ENCODE data around the gene MT4.

Gene MT4

DNA sequence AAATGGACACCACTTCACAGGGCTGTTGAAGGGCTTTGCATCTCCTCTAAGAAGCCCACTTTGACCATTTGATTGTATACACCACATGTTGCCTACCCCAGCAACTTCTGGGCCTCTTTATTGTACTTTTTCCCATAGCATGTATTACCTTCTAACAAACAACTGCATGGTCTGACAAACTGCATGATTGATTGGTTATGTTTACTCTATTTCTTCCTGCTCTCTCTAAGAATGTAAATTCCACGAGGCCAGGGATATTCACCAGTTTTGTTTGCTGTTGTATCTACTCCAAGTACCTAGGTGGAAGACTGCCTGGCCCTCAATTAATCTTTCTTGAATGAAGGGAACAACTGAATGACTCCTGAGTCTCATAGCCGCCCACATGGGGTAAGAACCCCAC is 22.8 kb upstream of the MT4 start:
- CTCF ChIA-PET = interaction anchor here (0.7 kb wide), 1 partner anchor 10 kb away, joined by 3 read pairs; no protein-coding TSS in a partner anchor
- no peak for DNase-seq (ENCODE audit: extremely low spot score)
- POLR2A ChIA-PET = no interaction called here
- no peak for TF ChIP-seq SP1 (IDR thresholded peaks at IDR 0.05)
- no peak for TF ChIP-seq PKNOX1 (IDR thresholded peaks at IDR 0.05)
- no peak for TF ChIP-seq TARDBP (IDR thresholded peaks at IDR 0.05)
- TF ChIP-seq HDGF (IDR thresholded peaks at IDR 0.05; ENCODE audit: borderline replicate concordance) = no peak
- no peak for TF ChIP-seq FOXM1 (IDR thresholded peaks at IDR 0.05; ENCODE audit: borderline replicate concordance)
- TF ChIP-seq ARNT (IDR thresholded peaks at IDR 0.05) = no peak
- no peak for TF ChIP-seq CTBP1 (IDR thresholded peaks at IDR 0.05; ENCODE audit: borderline replicate concordance)
- no peak for TF ChIP-seq ZNF384 (IDR thresholded peaks at IDR 0.05)
- no peak for TF ChIP-seq FOXK2 (IDR thresholded peaks at IDR 0.05)
- TF ChIP-seq LEF1 (IDR thresholded peaks at IDR 0.05; ENCODE audit: borderline replicate concordance) = no peak
- TF ChIP-seq ELF4 (IDR thresholded peaks at IDR 0.05) = no peak
- no peak for TF ChIP-seq BHLHE40 (IDR thresholded peaks at IDR 0.05; ENCODE audit: borderline replicate concordance)
- TF ChIP-seq FOXA1 (IDR thresholded peaks at IDR 0.05) = no peak
- TF ChIP-seq SUZ12 (IDR thresholded peaks at IDR 0.05) = no peak
- no peak for TF ChIP-seq NFRKB (IDR thresholded peaks at IDR 0.05)

DNA sequence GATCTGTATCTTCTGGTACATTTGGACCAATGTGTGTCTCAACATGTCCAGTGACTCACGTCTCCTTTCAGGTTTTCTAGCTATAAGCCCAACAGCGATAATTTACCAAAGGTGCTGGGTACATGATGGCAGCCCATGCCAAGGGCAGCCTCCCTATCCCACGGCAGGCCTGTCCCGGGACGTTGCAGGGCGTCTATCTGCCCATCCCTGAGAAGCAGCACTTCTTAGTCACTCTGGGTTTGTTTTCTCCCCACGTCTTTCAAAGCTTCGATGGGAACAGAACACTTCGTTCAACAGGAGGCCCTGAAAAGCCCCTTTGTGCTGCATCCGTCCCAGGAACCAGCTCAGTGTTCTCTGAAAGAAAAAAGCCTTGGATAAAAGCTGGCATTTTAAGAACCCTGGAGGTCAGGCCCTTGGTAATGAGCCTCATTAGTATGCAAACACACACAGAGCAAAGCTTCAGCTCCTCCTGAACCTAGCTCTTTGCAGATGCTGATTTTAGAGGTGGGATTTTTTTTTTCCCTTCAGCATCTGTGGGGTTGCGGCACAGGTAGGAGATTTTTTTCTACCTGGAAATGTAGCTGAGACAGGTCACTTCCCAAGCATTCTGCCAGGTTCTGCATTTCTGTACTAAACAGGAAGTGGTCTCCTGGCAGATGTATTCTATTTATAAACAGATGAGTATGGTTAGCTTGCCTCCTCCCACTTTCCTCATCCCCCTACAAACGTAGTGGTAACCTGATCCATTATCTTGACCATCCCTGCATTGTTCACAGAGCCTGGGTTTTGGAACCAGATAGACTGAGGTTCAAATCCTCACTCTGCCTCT is 17.5 kb upstream of the MT4 start:
- POLR2A ChIA-PET = interaction anchor here (0.6 kb wide), 1 partner anchor 96 kb away, joined by 3 read pairs; the partner anchor contains the start of genes NUDT21 and OGFOD1

DNA sequence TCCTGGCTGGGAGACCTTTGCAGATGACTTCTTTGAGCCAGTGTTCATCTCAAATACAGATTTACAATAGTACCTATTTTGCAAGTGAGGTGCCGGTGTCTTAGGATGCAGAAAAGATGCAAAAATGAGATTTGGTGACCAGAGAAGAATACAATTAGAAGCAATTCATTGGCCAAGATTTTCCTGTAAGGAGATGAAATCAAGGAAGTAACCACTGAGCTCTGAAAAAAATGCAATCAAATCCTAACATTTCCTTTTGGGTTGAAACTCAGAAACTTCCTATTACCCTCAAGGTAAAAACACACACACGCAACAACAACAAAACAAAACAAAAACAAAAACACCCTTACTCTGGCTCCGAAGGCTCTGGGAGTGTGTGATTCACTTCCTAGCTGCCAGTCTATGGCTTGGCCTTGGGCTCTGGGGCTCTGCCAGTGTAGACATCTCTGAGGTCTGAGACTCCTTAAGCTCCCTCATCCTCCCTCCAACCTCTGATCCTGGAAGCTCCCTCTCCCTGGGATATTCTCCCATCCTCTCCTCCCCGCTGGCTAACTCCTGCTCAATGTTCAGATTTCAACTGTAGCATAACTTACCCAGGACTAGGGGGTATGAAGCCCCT is 16.8 kb upstream of the MT4 start:
- ChIA-PET CTCF (no interaction called here), POLR2A (no interaction called here)
- no peak for TF ChIP-seq L3MBTL2 (conservative IDR thresholded peaks at IDR 0.05)
- no peak for TF ChIP-seq LEF1 (IDR thresholded peaks at IDR 0.05; ENCODE audit: borderline replicate concordance)
- no peak for DNase-seq (ENCODE audit: extremely low spot score)

More for the DNA sequence above, 17.5 kb upstream of the MT4 start:
- DNase-seq (ENCODE audit: extremely low spot score) = no peak
- CTCF ChIA-PET = no interaction called here
- no peak for TF ChIP-seq FOXA1 (IDR thresholded peaks at IDR 0.05)
- TF ChIP-seq SUZ12 (IDR thresholded peaks at IDR 0.05) = no peak
- TF ChIP-seq ZNF384 (IDR thresholded peaks at IDR 0.05) = no peak
- TF ChIP-seq L3MBTL2 (conservative IDR thresholded peaks at IDR 0.05) = no peak
- TF ChIP-seq BHLHE40 (IDR thresholded peaks at IDR 0.05; ENCODE audit: borderline replicate concordance) = no peak
- no peak for TF ChIP-seq HDGF (IDR thresholded peaks at IDR 0.05; ENCODE audit: borderline replicate concordance)
- no peak for TF ChIP-seq FOXM1 (IDR thresholded peaks at IDR 0.05; ENCODE audit: borderline replicate concordance)

DNA sequence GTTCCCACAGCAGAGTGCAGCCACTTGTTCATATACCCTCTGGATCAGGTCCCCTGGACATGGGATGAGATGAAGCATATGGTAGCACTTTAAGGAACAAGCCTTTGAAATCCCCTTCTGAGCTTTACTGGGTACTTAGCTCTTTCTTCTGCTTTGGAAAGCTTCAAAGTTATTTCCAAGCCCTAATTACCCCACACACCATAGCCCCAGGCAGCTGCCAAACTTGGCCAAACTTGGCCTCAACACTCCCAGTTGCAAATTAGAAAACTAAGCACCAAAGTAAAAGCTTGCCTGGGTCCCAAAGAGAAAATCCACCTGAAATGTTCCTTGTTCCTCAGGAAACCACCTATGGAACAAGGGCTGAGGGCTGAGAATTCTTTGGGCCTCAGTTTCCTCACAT is 15.7 kb upstream of the MT4 start:
- ChIA-PET CTCF (no interaction called here), POLR2A (no interaction called here)
- TF ChIP-seq PKNOX1 (IDR thresholded peaks at IDR 0.05) (no peak), ZNF384 (IDR thresholded peaks at IDR 0.05) (no peak), SUZ12 (IDR thresholded peaks at IDR 0.05) (no peak), BHLHE40 (IDR thresholded peaks at IDR 0.05; ENCODE audit: borderline replicate concordance) (no peak), TARDBP (IDR thresholded peaks at IDR 0.05) (no peak), L3MBTL2 (conservative IDR thresholded peaks at IDR 0.05) (no peak), CTBP1 (IDR thresholded peaks at IDR 0.05; ENCODE audit: borderline replicate concordance) (no peak), HDGF (IDR thresholded peaks at IDR 0.05; ENCODE audit: borderline replicate concordance) (no peak), FOXM1 (IDR thresholded peaks at IDR 0.05; ENCODE audit: borderline replicate concordance) (no peak), ELF4 (IDR thresholded peaks at IDR 0.05) (no peak), NFRKB (IDR thresholded peaks at IDR 0.05) (no peak)
- DNase-seq (ENCODE audit: extremely low spot score) = no peak

DNA sequence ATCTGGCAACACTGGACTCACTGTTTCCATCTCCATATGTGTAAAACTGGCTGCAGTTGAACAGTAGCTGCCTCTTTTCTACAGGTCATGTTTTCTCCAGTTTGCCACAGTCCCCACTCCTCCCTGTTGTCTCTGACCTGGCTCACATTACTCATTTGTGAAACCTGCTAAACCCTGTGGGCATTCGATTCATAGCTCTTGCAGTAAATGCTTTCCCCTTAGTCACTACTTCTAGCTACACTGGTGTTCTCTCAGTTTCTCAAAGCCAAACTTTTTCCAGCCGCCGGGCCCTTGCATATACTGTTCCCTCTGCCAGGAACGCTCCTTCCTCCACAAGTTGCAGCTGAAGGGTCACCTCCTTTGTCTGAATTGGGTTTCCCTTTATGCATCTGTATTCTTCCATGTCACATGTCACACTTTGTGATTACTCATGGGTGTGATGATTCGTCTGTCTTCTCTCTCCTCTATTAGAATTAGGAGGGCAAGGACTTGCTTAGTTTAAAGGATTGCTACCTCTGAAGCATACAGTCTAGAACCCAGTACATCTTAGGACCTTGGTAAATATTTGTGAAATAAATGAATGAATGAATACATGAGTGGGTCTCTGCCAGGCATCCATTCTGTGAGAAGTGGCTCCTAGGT is 15.0 kb upstream of the MT4 start:
- ChIA-PET CTCF (no interaction called here), POLR2A (no interaction called here)
- DNase-seq (ENCODE audit: extremely low spot score) = no peak
- TF ChIP-seq TARDBP (IDR thresholded peaks at IDR 0.05) (no peak), FOXK2 (IDR thresholded peaks at IDR 0.05) (no peak)

GRCh38 chr16:56551796-56552738 is 12.8 kb upstream of the MT4 start:
- POLR2A ChIA-PET = no interaction called here
- CTCF ChIA-PET = no interaction called here
- no peak for DNase-seq (ENCODE audit: extremely low spot score)
- TF ChIP-seq BHLHE40 (IDR thresholded peaks at IDR 0.05; ENCODE audit: borderline replicate concordance) = no peak
- no peak for TF ChIP-seq SP1 (IDR thresholded peaks at IDR 0.05)
- TF ChIP-seq L3MBTL2 (conservative IDR thresholded peaks at IDR 0.05) = no peak
